Measurements from ENCODE around the gene DRC1.

The DRC1 gene

DNA sequence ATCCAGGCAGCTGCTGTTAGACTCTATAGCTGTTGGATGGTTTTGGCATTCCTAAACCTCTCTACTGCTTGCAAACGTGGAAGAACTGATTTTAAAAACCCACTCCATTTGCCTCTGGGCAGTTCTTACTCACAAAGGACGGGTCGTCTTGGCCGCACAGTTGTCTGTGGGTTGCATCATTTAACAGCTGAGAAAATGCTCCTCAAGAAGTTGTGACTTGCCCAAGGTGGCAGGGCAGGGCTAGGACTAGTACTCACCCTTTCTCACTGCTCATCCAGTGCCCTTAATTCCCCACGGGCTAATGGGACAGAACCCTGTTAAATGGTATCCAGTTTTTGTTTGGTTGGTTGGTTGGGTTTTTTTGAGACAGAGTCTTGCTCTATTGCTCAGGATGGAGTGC is 997 bp upstream of the DRC1 start:
- DNase-seq, result no peak

DNA sequence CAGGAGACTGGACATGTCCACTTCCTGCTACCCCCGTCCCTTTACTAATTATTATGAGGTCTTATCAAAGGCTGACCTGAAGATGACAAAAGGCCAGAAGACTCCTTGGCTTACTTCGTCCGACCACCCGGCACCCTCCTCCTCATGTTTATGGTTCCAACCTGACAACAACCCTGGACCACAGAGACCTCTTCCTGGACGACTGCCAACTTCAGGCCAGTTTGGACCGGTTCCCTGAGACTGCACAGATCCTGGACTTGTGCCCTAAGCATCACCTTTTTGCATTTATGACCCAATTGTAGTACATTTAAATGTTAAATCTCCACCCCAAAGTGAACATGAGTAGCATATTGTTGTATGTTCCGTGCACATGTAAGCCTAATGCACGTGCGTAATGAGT is 5.8 kb downstream of the DRC1 start:
- DNase-seq, result no peak

DNA sequence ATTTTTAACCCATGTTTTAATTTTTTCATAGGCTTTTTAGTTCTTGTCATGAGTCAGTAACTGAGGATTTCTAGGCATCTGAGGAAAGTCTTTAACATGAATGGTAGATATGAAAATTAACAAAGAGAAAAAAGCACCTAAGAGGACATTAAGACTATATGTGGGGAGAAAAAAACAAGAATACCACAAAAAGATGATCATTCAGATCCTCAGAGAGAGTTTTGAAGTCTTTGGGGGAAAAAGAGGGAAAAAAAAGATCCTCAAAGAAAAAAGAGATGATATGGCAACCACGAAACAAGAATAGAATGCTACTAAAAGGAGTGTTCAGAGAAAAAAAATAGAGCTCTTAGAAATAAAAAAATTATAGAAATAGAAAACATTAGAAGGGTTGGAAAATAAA is 8.1 kb downstream of the DRC1 start:
- no peak for DNase-seq

DNA sequence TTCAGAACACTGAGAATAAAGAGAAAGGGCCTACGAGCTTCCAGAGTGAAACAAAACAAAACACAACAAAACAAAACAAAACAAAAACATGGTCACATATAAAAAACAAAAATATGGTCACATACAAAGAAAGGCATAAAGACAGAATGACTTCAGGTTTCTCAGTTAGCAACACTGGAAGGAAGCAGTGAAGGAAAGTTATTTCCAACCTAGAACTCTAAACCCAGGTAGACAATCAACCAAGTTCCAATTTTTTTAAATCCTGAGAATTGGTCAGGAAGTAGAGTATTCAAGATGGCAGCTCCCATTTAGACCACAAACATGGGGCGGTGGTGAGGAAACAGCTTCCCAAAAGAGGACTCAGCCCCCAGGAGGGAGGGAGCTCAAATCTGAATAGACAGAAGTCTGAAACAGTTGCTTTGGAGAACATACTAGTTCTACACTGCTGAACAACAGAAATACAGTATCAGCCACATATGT is 9.1 kb downstream of the DRC1 start:
- no peak for DNase-seq

DNA sequence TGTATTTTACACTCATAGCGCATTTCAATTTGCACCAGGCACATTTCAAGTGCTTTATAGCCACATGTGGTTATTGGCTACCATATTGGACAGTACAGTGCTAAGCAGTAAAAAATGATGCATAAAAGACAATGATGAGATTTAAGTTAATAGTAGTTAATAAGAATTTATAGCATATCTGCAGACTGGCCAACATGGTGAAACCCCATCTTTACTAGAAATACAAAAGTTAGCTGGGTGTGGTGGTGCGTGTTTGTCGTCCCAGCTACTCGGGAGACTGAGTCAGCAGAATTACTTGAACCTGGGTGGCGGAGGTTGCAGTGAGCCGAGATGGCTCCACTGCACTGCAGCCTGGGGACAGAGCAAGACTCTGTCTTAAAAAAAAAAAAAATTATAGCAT is 9.7 kb downstream of the DRC1 start:
- DNase-seq, result no peak

DNA sequence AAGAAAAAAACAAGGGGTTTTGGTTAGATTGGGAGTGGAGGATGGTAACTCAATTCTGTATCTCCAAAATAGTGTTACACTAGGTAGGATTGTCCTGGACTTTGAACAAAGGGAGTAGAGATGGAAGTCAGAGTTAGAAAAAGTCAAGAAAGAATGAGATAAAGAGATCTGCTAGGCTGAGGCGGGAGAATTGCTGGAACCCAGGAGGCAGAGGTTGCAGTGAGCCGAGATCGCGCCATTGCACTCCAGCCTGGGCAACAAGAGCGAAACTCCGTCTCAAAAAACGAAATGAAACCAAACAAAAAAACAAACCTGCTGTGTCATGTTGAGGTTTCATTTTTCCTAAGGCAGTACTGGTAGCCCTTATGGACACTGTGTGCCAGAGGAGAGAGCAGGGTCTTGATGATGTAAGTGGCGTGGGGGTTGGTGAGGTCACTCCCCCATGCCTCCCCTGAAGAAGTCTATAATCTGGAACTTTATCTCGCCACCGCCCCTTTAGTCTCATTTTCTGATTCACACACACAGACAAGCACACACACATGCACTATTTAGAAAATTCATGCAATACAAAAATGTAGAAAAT is 10.5 kb downstream of the DRC1 start:
- no peak for DNase-seq

DNA sequence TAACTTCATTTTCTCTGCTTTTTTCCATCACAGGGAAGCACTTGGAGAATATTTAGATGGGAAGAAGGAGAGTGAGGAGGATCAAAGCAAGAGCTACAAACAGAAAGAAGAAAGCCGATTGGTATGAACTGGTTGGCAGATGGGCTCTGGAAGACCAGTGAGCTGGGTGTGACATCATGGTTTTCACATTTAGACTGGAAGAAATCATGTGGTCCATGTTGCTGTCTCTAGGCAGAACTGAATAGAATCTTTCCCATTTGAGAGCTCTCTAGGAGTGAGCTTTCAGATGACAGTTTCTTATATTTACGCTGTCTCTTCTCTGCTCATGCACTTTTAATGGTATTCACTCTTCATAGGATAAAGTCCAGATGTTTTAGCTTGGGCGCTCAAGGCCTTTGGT is 12.6 kb downstream of the DRC1 start:
- DNase-seq, result no peak

DNA sequence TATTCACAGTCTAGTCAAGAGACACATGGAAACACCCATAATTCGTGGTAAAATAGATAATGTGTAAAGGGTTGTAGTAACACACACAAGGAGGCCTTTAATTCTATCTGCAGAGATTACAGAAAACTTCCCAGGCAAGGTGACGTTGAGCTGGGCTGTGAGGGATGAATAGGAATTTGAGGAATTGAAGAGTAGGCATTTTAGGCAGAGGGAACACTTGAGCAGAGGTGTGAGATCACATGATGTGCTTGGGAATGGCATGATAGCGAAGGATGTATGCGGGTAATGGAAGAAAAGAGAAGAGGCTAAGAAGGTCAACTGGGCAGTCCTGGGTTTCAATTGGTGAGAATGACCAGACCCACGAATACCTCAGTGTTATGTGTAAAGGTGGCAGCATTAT is 20.2 kb downstream of the DRC1 start:
- no peak for DNase-seq

DNA sequence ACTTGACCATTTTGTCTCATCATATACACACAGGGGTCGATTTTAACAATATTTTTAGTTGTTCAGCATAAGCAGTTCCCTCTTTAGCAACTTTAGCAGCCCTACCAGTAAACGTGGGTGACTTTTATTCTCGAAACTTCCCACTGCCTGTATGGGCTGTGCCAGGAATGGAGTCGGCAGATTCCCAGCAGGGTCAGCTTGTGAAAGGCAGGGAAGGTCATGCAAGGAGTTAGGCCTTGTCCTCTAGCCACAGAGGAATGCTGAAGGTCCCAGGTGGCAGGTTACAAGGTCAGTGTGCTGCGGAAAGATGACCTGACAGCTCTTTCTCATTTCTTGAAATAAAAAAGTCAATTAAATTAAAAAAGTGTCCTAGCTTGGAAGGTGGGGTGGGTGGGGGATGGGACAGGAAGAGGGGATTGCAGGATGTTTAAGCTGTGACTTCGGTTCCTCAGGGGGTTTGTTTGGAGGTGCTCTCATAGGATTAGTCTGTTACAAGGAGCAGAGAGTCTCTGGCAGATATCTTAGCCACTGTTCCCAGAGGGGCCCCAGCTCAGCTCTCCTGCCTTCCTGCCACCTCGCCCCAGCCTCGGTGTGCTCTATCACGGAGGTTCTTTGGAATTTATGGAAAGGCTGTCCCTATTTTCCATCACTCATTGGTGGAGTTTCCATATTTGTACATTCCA is 21.4 kb downstream of the DRC1 start:
- no peak for DNase-seq

DNA sequence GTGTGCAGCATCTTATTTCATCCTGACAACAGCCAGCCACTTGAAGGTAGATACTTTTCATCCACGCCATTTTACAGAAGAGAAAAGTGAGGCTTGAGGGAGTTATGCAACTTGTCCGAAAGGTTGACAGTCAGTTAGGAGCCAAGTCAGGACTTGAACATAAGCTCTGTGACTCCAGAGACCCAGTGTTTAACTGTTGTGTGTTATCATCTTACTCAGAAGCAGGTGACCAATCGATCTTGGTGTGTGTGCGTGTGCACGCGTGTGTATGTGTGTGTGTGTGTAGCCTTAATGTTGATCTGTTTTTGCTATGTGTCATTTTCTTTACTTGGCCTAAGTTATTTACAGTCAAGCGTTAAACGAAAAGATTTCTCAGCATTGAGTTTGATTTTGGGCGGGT is 22.0 kb downstream of the DRC1 start:
- DNase-seq, result no peak

DNA sequence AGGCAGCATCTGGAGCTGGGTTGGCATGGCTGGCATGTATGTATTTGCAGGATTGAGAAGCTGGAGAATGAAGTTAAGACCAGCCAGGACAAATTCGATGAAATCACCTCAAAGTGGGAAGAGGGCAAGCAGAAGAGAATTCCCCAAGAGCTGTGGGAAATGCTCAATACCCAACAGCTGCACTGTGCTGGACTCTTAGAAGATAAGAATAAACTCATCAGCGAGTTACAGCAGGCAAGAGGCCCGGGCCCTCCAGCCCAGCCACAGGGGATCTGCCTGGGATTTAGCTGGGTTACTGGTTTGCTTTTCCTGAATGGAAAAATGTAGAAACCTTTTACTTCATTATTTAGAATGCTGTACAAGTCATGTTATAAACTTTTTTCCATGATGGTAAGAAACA is 22.5 kb downstream of the DRC1 start:
- DNase-seq, result no peak

DNA sequence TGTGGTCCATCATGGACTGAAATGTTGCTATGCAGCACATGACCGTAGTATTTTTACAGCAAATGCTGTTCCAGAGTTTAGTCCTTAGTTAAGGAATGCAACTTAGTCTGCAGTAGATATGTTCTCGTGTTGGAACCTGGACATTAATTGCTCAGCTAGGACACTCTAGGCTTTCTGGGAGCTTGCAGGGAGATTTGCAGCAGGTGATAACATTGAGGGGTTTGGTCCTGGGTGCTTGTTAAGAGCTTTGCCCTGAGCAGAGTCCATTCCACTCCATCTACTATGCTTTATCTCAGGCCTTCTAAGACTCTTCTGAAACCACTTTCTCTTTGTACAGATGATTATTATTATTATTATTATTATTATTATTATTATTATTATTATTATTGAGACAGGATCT is 27.1 kb downstream of the DRC1 start:
- DNase-seq, result no peak

DNA sequence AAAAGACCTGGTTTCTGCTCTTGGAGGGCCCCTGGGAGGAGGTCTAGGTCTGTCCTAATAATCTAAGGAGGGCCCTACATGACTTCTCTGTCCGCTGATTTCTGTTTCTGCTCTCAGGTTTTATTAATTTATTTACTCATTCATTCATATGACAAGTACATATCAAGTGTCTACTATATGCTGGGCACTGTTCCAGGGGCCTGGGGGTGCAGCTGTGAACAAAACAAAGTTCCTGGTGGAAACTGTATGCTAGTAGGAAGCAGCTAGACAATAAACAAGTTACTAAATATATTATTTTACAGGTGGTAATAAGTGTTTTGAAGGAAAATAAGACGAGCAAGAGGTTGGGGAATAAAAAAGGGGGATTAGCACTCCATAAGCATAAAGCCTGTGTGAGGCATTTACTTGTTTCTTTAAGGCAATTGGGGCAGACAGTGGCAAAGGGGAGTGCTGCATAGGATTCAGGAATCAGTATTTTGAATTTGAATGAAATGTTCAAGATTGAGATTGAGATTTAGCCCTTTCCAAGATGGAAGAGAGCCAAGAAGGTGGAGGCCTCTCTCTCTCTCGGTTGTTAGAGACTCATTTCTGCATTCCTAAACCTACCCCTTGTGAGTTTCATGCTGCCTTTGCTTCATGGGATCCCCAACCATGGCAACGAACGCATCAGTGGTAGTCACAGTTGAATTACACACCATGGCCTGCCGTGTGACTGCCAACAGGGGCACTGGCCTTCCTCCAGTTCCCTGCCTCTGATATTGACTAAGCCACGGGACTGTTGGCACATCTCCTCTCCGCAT is 28.3 kb downstream of the DRC1 start:
- DNase-seq, result no peak

DNA sequence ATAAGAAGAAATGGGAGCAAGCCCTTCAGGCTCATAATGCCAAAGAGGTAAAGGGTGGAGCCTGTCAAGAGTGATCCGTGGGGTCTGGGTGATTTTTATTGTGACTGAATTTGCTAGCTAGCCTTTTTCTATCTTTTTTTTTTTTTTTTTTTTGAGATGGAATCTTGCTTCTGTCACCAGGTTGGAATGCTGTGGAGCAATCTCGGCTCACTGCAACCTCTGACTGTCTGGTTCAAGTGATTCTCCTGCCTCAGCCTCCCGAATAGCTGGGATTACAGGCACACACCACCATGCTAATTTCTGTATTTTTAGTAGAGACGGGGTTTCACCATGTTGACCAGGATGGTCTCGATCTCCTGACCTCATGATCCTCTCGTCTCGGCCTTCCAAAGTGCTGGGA is 29.1 kb downstream of the DRC1 start:
- no peak for DNase-seq

DNA sequence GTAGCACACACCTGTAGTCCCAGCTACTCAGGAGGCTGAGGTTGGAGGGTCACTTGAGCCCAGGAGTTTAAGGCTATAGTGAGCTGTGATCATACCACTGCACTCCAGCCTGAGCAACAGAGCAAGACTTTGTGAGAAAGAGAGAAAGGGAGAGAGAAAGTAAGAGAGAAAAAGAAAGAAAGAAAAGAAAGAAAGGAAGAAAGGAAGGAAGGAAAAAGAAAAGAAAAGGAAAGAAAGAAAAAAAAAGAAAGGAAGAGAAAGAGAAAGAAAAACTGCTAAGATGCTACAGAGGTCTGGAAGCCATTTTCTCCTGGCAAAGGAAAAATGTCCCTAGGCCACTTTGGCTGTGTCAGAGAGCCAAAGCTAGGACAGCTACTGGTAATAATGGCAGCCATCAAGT is 30.6 kb downstream of the DRC1 start:
- no peak for DNase-seq

DNA sequence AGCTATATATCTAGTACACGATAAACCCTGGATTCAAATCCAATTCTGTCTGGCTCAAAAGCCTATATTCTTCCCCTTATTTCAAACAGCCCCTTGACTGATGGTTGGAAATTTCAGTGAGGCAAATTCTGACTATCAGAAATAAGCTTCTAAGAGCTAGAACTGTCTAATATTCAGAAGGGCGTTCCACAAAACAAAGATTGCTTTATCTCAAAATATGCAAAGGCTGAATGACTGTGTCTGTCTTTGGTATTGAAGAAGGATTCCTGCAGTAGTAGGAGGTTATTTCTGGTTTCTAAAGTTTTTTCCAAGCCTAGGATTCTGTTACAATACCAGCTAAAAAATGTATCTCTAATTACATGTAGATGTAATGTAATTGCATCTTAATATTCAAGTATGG is 31.1 kb downstream of the DRC1 start:
- no peak for DNase-seq

DNA sequence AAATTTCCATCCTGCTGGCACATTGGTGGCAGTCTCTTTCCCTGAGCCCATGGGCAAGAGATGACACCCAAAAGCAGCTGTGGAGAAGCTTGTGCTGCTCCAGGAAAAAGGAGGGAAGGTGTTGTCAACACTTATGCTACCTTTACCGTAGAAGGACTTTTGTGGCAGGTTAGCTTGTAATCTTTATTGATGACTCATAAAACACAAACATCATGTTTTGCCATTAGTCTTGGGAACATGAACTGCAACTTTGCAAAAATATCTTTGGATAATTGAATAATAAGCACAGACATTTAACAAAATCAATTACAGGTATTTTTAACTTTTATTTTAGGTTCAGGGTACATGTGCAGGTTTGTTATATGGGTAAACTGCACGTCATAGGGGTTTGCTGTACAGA is 33.4 kb downstream of the DRC1 start:
- DNase-seq, result no peak

DNA sequence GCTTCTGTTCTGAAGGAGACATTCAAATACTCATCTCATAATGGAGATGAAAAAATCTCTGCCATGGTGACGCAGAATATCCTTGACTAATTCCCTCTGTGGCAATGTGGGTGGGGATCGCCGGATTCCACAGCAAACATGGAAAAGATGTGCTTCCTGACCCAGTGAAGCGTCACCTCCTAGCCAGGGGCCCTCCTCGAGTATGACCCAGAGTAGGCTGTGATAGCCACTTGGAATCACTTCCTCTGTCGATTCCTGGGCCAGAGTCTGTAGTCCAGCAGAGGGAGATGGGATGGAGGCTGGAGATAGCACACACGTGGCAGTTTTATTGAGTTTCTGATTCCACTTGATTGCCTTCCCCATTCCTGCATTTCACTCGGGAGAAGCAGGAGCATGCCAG is 36.8 kb downstream of the DRC1 start:
- DNase-seq, result no peak

DNA sequence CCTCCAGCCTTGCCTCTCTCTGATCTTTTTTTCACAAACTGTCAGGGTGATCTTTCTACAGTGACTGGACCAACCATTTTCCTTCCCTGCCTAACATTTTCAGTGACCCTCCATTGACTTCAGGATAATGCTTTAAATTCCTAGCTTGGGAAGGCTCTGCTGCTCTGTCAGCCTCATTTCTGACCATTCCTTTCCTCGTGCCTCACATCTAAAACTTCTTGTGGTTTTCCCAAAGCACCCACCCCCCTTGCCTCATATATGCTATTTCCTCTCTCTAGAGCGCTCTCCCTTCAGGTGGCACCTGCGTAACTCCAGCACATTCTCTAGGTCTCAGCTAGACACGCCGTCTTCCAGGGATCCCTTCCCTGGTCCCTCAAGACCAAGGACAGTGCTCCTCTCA is 37.2 kb downstream of the DRC1 start:
- DNase-seq, result no peak

DNA sequence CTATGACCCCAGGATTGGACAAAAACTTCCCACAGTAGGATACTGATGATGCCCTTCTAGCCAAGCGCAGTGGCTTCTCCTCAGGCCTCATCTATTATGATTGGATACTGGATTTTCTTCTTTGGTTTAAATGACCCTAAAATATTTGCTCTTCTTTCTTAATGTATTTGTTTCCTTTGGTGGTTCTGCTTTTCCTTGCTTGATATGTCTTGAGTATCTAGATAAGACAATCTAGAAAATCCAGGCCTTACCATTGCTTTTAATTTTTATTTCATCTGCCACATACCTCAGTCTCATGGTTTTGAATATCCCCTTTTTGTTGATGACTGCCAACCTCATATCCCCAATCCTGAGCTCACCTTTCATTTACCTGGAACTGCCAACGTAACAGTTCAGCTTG is 40.6 kb downstream of the DRC1 start:
- DNase-seq, result no peak

DNA sequence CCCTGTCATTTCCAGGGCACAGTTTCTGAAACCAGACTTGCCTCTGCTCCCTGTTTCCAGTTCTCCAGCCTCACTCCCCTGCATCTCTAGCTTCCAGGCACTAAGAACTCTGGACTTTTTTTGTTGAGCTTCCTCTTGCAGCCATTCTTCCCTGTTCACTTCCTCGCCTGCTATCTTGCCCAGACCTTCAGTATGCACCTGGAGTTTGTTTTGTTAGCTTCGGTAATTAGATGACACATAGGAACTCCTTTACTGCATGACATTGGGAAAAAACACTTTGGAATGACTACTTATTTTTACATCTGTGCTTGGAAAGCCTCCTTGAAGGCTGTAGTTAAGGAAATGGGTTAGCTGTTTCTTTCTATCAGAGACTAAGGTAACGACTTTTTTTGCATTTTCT is 41.0 kb downstream of the DRC1 start:
- no peak for DNase-seq

DNA sequence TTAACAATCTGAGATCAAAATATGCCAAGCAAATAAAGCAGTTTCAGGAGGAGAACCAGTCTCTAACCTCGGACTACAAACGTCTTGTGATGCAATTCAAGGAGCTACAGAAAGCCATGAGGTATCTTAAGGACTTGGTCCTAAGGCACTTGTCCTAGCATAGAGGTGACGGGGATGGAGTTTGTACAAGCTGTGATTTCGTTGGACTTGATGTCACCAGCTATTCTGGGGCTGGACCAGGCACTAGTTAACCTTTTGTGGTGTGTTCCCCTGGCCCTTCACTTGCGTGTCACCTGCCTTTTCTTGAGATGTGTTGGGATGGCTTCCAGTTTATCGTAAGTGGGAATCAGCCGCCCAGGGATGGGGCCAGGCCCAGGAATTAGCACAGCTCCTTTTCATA is 42.5 kb downstream of the DRC1 start:
- DNase-seq, result no peak

DNA sequence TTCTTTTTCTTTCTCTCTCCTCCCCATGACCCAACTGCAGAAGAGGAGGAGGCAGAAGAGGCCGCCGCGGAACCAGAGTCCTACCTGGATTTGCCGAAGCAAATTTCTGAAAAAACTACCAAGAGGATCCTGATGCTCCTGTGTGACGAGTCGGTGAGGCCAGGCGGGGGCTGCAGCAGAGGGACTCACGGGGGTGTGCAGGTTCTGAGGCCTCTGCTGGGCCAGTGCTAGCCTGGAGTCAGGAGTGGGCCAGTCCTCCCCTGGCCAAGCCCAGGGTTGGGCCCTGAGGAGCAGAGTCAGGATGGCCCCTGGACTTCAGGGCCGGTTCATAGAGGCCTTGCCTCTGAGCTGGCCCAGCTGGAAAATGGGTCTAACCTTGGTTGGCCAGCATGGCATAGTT is 46.9 kb downstream of the DRC1 start:
- no peak for DNase-seq

DNA sequence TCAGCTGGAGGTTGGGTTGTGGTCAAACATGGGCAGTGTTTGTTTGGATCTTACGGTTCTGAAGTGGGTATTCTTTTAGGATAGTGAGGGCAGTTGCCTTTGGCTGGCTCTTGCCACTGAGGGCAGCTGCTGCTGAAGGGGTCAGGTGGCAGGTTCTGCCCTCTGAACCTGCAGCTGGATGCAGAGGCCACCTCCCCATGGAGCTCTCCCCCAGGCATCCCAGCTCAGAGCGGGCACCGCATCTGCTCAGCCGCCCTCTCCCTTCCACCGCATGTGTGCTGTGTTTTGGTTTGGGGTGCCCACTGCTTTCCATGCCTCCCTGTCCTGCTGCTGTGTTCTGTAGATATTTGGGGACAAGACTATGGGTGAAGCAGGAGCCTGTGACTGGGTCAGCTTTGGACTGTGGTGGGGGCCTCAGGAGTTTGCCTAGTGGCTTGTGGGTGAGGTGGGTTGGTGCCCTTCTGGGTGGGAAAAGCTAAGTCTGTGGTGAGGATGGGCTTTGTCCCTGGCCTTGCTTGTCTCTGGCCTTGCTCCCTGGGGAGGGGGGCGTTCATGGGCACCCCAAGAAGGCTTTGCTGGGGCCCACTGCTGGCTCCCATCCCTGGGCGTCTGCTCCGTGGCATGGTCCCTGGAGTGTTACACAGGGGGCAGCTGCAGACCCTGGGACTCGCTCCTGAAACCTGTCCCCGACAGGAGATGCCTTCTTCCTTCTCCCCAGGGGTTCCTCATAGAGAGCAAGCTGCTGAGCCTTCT is 47.7 kb downstream of the DRC1 start:
- DNase-seq, result no peak

Data from left hindlimb (tissue), 1 donor.